Measurements from ENCODE around the gene ATP6AP2. TPM values are rescaled to one million over a fixed set of nuclear protein-coding genes. Genes with fewer than 3 reads are reported as not detected.

The ATP6AP2 gene
- polyA plus RNA-seq, 1 of the 3 experiments (the other 2 are of a cell fraction) = 160 TPM

GRCh38 chrX:40607381-40607780 lies 26.6 kb downstream of the ATP6AP2 start:
- H3K9me3 ChIP-seq = no peaks in the 10 kb centered on the region
- H3K36me3 ChIP-seq (replicated peaks in 1 of 2; ENCODE audit: control insufficient read depth in 1 of 2, insufficient read depth in 2 of 2, low read length in 1 of 2) = peaks cover 4 to 23% of the 10 kb centered on the region in 2 experiments
- CTCF ChIA-PET = no interaction called here
- no peak overlapping the region for H3K27ac ChIP-seq (ENCODE audit: low read depth in 2 of 2, low read length in 1 of 2)
- WGBS (ENCODE audit: low lambda C conversion rate) = 86% methylated on average over 3 of the region's 3 CpGs
- POLR2A ChIA-PET = no interaction called here
- no peaks in the 10 kb centered on the region; the same call in 1 of the 2 replicates for H3K27me3 ChIP-seq (ENCODE audit: insufficient read depth)
- no peak overlapping the region for H2AFZ ChIP-seq (ENCODE audit: low read depth)
- H3K4me2 ChIP-seq = no peak overlapping the region
- H4K20me1 ChIP-seq (ENCODE audit: insufficient read depth) = no peaks in the 10 kb centered on the region
- TF ChIP-seq TCF12 (IDR thresholded peaks at IDR 0.05) (no peak), RAD21 (IDR thresholded peaks at IDR 0.05; ENCODE audit: low read length) (no peak), MAX (IDR thresholded peaks at IDR 0.05; ENCODE audit: low read depth) (no peak), IRF3 (IDR thresholded peaks at IDR 0.05; ENCODE audit: low read depth, low read length) (no peak), JUND (IDR thresholded peaks at IDR 0.05) (no peak), SMC3 (IDR thresholded peaks at IDR 0.05; ENCODE audit: low read depth, low read length) (no peak), REST (IDR thresholded peaks at IDR 0.05; ENCODE audit: low read depth, low read length) (no peak), USF1 (IDR thresholded peaks at IDR 0.05; ENCODE audit: borderline replicate concordance, low read depth) (no peak), MXI1 (IDR thresholded peaks at IDR 0.05; ENCODE audit: low read depth, low read length) (no peak), PBX3 (IDR thresholded peaks at IDR 0.05) (no peak), RCOR1 (IDR thresholded peaks at IDR 0.05; ENCODE audit: low read length) (no peak), FOXJ3 (CRISPR knock-in tag; IDR thresholded peaks at IDR 0.05) (no peak), TAF1 (IDR thresholded peaks at IDR 0.05; ENCODE audit: borderline replicate concordance, low read depth, low read length) (no peak), SIN3A (IDR thresholded peaks at IDR 0.05; ENCODE audit: borderline replicate concordance, low read depth, low read length) (no peak), FOSL2 (IDR thresholded peaks at IDR 0.05; ENCODE audit: borderline replicate concordance, low read depth) (no peak)
- H3K4me1 ChIP-seq (ENCODE audit: control insufficient read depth in 1 of 2, insufficient read depth in 2 of 2, low read depth in 1 of 2, low read length in 1 of 2) = no peaks in the 10 kb centered on the region
- no peak overlapping the region for H3K4me3 ChIP-seq (ENCODE audit: low read depth in 2 of 2, low read length in 1 of 2)
- no peaks in the 10 kb centered on the region for H3F3A ChIP-seq (replicated peaks; ENCODE audit: insufficient read depth)
- H3K79me2 ChIP-seq (ENCODE audit: insufficient read depth) = no peaks in the 10 kb centered on the region
- no peaks in the 10 kb centered on the region for H3K9me2 ChIP-seq
- no peak overlapping the region for H3K9ac ChIP-seq
- DNase-seq = no peak
